RWPE2 (cell line): ENCODE measurements around the gene C11orf87.

Source experiments
- ATAC-seq: fragments of 200-7000 bp; cut with Tn5 transposase; 3 replicates; pipeline ENCODE4 v1.9.1; 2021; ENCODE audit warnings: low read depth
- DNase-seq: peaks from one replicate; pipeline ENCODE4 v3.0.0-alpha.2; 2020; ENCODE audit warnings: low spot score
- H3K27ac ChIP-seq: fragments of 450-650 bp; 2 replicates; pipeline ENCODE4 v1.5.1; 2017; ENCODE audit warnings: mild to moderate bottlenecking; ENCODE audit not compliant: poor library complexity, severe bottlenecking
- H3K27me3 ChIP-seq: fragments of 250-450 bp; sonication (Bioruptor Pico); 2 replicates; pipeline ENCODE4 v1.5.1; 2021; ENCODE audit warnings: mild to moderate bottlenecking, moderate library complexity; ENCODE audit not compliant: insufficient read depth, poor library complexity, severe bottlenecking
- H3K36me3 ChIP-seq: fragments of 250-450 bp; sonication (Bioruptor Pico); 2 replicates; pipeline ENCODE4 v1.5.1; 2020; ENCODE audit warnings: low read depth, mild to moderate bottlenecking, moderate library complexity
- H3K4me1 ChIP-seq: fragments of 250-450 bp; sonication (Bioruptor Pico); 2 replicates; pipeline ENCODE4 v1.5.1; 2021; ENCODE audit warnings: mild to moderate bottlenecking, moderate library complexity; ENCODE audit not compliant: insufficient read depth, poor library complexity, severe bottlenecking
- H3K4me3 ChIP-seq: fragments of 250-450 bp; sonication (Bioruptor Pico); 2 replicates; pipeline ENCODE4 v1.5.1; 2021; ENCODE audit warnings: mild to moderate bottlenecking, moderate library complexity; ENCODE audit not compliant: severe bottlenecking
- H3K9me3 ChIP-seq: fragments of 250-450 bp; sonication (Bioruptor Pico); 2 replicates; pipeline ENCODE4 v1.5.1; 2021; ENCODE audit warnings: mild to moderate bottlenecking, moderate library complexity; ENCODE audit not compliant: severe bottlenecking
- TF ChIP-seq, protein P1 (sequence below): fragments of 450-650 bp; IDR thresholded peaks from one replicate; pipeline ENCODE4 v1.5.1; 2017; ENCODE audit warnings: mild to moderate bottlenecking, moderate library complexity; ENCODE audit not compliant: poor library complexity, severe bottlenecking

The C11orf87 gene

DNA sequence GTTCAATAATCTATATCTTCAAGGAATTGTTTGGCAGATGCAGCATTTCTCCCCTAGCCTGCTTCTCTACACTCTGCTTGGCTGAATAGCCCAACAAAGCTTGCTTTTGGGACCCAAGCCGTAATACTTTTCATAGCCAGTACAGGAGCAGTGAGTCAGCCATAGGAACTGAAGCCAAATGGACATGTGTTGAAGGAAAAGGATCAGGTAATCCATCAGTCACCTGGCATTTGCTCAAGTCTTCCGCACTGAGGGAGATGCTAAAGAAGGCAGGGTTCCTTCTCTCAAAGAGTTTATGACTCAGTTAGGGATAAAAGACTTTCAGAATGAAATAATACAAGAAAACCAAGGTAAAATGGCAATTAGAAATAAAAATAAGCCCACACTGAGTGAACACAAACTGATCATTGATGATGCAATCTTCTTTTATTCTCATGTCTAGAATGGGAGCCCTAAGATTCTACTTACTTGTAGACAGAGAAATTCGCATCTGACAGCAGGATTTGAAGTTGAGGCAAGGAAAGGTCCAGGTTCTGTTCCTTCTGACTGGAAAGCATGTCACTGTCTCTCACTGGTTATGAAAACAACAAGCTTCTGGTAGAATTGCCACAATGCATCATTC, 13.2 kb downstream of the C11orf87 start:
- H3K27me3 ChIP-seq, result no peaks in the 10 kb centered on the region
- DNase-seq (no peak), ATAC-seq (peak; percentile 79)
- no peaks in the 10 kb centered on the region for H3K4me1 ChIP-seq
- H3K9me3 ChIP-seq, result no peaks in the 10 kb centered on the region
- no peak overlapping the region for H3K27ac ChIP-seq
- no peaks in the 10 kb centered on the region for H3K36me3 ChIP-seq
- TF ChIP-seq, protein P1, sequence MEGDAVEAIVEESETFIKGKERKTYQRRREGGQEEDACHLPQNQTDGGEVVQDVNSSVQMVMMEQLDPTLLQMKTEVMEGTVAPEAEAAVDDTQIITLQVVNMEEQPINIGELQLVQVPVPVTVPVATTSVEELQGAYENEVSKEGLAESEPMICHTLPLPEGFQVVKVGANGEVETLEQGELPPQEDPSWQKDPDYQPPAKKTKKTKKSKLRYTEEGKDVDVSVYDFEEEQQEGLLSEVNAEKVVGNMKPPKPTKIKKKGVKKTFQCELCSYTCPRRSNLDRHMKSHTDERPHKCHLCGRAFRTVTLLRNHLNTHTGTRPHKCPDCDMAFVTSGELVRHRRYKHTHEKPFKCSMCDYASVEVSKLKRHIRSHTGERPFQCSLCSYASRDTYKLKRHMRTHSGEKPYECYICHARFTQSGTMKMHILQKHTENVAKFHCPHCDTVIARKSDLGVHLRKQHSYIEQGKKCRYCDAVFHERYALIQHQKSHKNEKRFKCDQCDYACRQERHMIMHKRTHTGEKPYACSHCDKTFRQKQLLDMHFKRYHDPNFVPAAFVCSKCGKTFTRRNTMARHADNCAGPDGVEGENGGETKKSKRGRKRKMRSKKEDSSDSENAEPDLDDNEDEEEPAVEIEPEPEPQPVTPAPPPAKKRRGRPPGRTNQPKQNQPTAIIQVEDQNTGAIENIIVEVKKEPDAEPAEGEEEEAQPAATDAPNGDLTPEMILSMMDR, result no peak
- no peak overlapping the region for H3K4me3 ChIP-seq

DNA sequence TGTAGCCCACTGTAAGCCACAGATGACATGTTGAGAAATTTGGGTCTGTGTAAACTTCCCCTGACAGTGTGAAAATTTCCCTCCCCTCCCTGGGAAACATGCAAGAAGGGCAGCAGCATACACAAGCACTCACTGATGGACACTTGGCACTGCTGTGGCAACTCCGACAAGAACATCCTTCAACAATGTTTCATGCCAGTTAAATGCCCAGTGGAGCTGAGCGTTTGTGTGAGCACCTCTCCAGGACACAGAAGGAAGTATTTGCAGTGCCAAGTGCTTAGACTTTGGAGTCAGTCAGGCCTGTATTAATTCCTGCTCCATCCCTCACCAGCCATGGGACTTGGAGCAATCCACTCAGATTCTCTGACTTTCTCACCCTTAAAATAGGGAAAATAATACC, 17.7 kb downstream of the C11orf87 start:
- Histone ChIP-seq H3K4me1 (no peaks in the 10 kb centered on the region), H3K27ac (no peak overlapping the region), H3K36me3 (no peaks in the 10 kb centered on the region), H3K27me3 (no peaks in the 10 kb centered on the region), H3K4me3 (no peak overlapping the region), H3K9me3 (no peaks in the 10 kb centered on the region)
- ATAC-seq (no peak), DNase-seq (no peak)
- TF ChIP-seq, protein P1, result no peak

DNA sequence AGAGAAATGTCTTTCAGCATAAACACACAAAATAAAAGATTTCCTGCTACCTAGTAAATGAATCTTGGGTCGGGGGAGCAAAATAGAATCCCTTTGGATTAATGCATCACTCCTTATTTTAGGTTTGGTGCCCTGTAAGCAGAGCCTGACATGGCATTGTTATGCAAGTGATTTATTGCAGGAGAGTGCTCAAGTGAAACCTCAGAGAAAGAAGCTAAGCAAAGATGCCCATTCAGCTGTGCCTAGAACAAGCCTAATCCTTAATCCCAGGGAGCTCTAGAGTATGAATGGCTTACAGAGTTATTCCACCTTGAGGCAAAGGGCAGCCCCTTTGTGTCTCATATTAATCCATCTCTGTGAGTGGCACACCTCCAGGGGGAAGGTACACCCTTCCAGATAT, 21.1 kb downstream of the C11orf87 start:
- H3K27me3 ChIP-seq, result no peaks in the 10 kb centered on the region
- H3K9me3 ChIP-seq, result no peaks in the 10 kb centered on the region
- H3K4me3 ChIP-seq, result no peak overlapping the region
- H3K4me1 ChIP-seq, result no peaks in the 10 kb centered on the region
- no peaks in the 10 kb centered on the region for H3K36me3 ChIP-seq
- DNase-seq (no peak), ATAC-seq (no peak)
- TF ChIP-seq, protein P1, result no peak
- H3K27ac ChIP-seq, result no peak overlapping the region

DNA sequence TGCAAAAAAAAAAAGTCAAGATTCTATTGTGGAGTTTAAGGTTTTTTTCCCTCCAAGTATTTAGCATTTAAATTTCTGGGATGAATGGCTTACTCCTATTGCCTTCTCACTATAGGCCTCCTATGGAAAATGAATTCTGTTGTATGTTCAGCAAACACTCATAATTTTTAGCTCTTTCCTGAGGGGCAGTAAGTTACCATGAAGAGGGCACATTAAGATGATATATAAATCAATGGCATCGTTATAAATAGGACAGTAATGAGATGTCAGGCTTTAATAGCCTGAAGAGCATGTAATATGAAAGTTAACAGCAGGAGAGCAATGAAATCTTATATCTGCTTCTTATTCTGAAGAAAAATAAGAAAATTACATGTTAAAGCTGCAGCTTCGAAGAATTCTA, 32.9 kb downstream of the C11orf87 start:
- TF ChIP-seq, protein P1, result no peak
- ATAC-seq (no peak), DNase-seq (no peak)
- Histone ChIP-seq H3K27ac (no peak overlapping the region), H3K9me3 (no peaks in the 10 kb centered on the region), H3K4me1 (no peaks in the 10 kb centered on the region), H3K4me3 (no peak overlapping the region), H3K36me3 (no peaks in the 10 kb centered on the region), H3K27me3 (no peaks in the 10 kb centered on the region)
